Islet of Langerhans (tissue), 1 donor: Measurements from ENCODE around the gene CNTN6.
"Not testable (repeated sequence)": the region's sequence is repeated elsewhere in the genome, so short reads cannot be mapped to it uniquely, and the experiment has no call there.

Source experiments
- FAIRE-seq: peaks from one replicate; lab custom pipeline; 2011; peaks lifted over from hg19 to GRCh38; lab: Jason Lieb, UNC

Gene CNTN6

GRCh38 chr3:1288805-1289494 is 196.1 kb downstream of the CNTN6 start:
- FAIRE-seq: no peak

- FAIRE-seq: no peak
Observed at GRCh38 chr3:1292571-1293071, 199.8 kb downstream of the CNTN6 start.

GRCh38 chr3:1294586-1294985 is 201.8 kb downstream of the CNTN6 start:
- no peak for FAIRE-seq

- no peak for FAIRE-seq
Observed at GRCh38 chr3:1318296-1319005, 225.6 kb downstream of the CNTN6 start.

GRCh38 chr3:1326546-1326945 is 233.7 kb downstream of the CNTN6 start:
- no peak for FAIRE-seq

- no peak for FAIRE-seq
Observed at GRCh38 chr3:1330107-1330506, 237.3 kb downstream of the CNTN6 start.

- FAIRE-seq: no peak
Observed at GRCh38 chr3:1346386-1346785, 253.6 kb downstream of the CNTN6 start.

GRCh38 chr3:1348547-1348946 is 255.7 kb downstream of the CNTN6 start:
- no peak for FAIRE-seq

GRCh38 chr3:1350885-1351284 is 258.1 kb downstream of the CNTN6 start:
- no peak for FAIRE-seq

- no peak for FAIRE-seq
Observed at GRCh38 chr3:1355691-1356090, 262.9 kb downstream of the CNTN6 start.

GRCh38 chr3:1356101-1356500 is 263.3 kb downstream of the CNTN6 start:
- no peak for FAIRE-seq

- FAIRE-seq: no peak
Observed at GRCh38 chr3:1365528-1365927, 272.7 kb downstream of the CNTN6 start.

GRCh38 chr3:1374471-1374870 is 281.6 kb downstream of the CNTN6 start:
- no peak for FAIRE-seq

- FAIRE-seq: no peak
Observed at GRCh38 chr3:1375145-1375544, 282.3 kb downstream of the CNTN6 start.

- no peak for FAIRE-seq
Observed at GRCh38 chr3:1380926-1381646, 288.3 kb downstream of the CNTN6 start.

- FAIRE-seq: no peak
Observed at GRCh38 chr3:1381647-1382036, 288.8 kb downstream of the CNTN6 start.

- not testable (repeated sequence) for FAIRE-seq
Observed at GRCh38 chr3:1387396-1387905, 294.6 kb downstream of the CNTN6 start.

GRCh38 chr3:1394188-1394587 is 301.4 kb downstream of the CNTN6 start:
- FAIRE-seq: no peak

- no peak for FAIRE-seq
Observed at GRCh38 chr3:1400571-1400970, 307.7 kb downstream of the CNTN6 start.

- no peak for FAIRE-seq
Observed at GRCh38 chr3:1404270-1404962, 311.6 kb downstream of the CNTN6 start.

GRCh38 chr3:1406250-1406649 is 313.4 kb downstream of the CNTN6 start:
- no peak for FAIRE-seq

- no peak for FAIRE-seq
Observed at GRCh38 chr3:1421577-1421976, 328.8 kb downstream of the CNTN6 start.
